H1 (cell line): ENCODE results near the gene GDF2. TPM values are rescaled to one million over a fixed set of nuclear protein-coding genes. Genes with fewer than 3 reads are reported as not detected.

Experiments
- CTCF ChIA-PET: fragments of 300-600 bp; sonication (Branson Sonifier 250); formaldehyde crosslinking; loops from one replicate; lab custom pipeline; 2021; ENCODE audit not compliant: partially characterized antibody; lab: Charles Lee
- POLR2A ChIA-PET: fragments of 300-600 bp; sonication (Branson Sonifier 250); formaldehyde crosslinking; loops from one replicate; lab custom pipeline; 2021; ENCODE audit warnings: inconsistent platforms; ENCODE audit not compliant: partially characterized antibody; lab: Charles Lee
- DNase-seq, 2 experiments: peaks; one replicate each; pipeline versions ENCODE4 v3.0.0 to v3.0.0-alpha.2; 2010 to 2022; ENCODE audit warnings: low spot score in 2 of 2, low read depth in 1 of 2, mixed read lengths in 1 of 2
- FAIRE-seq: peaks from 2 replicates; lab custom pipeline; 2011; peaks lifted over from hg19 to GRCh38; lab: Jason Lieb, UNC
- H2AFZ ChIP-seq: 2 replicates; pipeline ENCODE4 v1.8.1; 2012; ENCODE audit warnings: low read length, inconsistent platforms
- H2AK5ac ChIP-seq: 2 replicates; pipeline ENCODE4 v1.6.1; 2013; ENCODE audit warnings: low read depth, low read length
- H2BK120ac ChIP-seq: replicated peaks from 2 replicates; pipeline ENCODE3; 2013; ENCODE audit warnings: low read depth, low read length, inconsistent platforms
- H2BK12ac ChIP-seq: 2 replicates; pipeline ENCODE4 v1.6.1; 2013; ENCODE audit warnings: low read depth, low read length
- H2BK15ac ChIP-seq: 2 replicates; pipeline ENCODE4 v1.6.1; 2013; ENCODE audit warnings: low read length
- H2BK20ac ChIP-seq: 2 replicates; pipeline ENCODE4 v1.6.1; 2013; ENCODE audit warnings: low read length
- H2BK5ac ChIP-seq: 2 replicates; pipeline ENCODE4 v1.6.1; 2013; ENCODE audit warnings: low read depth, low read length
- H3K14ac ChIP-seq: 2 replicates; pipeline ENCODE4 v1.6.1; 2013; ENCODE audit warnings: inconsistent platforms; ENCODE audit not compliant: insufficient read length
- H3K18ac ChIP-seq: 2 replicates; pipeline ENCODE4 v1.6.1; 2013; ENCODE audit warnings: low read length; ENCODE audit errors: extremely low read depth
- H3K23ac ChIP-seq: 2 replicates; pipeline ENCODE4 v1.6.1; 2013; ENCODE audit warnings: inconsistent platforms; ENCODE audit not compliant: insufficient read length
- H3K23me2 ChIP-seq: 2 replicates; pipeline ENCODE4 v1.6.1; 2013; ENCODE audit warnings: low read depth, low read length
- H3K27ac ChIP-seq: 2 replicates; pipeline ENCODE4 v1.6.1; 2011; ENCODE audit warnings: low read depth, low read length, inconsistent platforms
- H3K27me3 ChIP-seq, 4 experiments: replicated peaks in 1 of 4; 1 replicate in 1 of 4; 2 replicates in 3 of 4; pipeline versions ENCODE4 v1.6.1 to v1.8.1; 2011 to 2013; ENCODE audit warnings: low read length in 3 of 4, mild to moderate bottlenecking in 3 of 4, inconsistent platforms in 2 of 4, mixed read lengths in 2 of 4, moderate library complexity in 1 of 4; ENCODE audit not compliant: control insufficient read depth in 3 of 4, insufficient read depth in 3 of 4; ENCODE audit errors: extremely low read depth in 1 of 4
- H3K36me3 ChIP-seq, 4 experiments: 2 replicates each; pipeline versions ENCODE4 v1.6.1 to v1.8.1; 2011 to 2013; ENCODE audit warnings: mild to moderate bottlenecking in 4 of 4, low read length in 3 of 4, moderate library complexity in 2 of 4, control low read depth in 1 of 4, inconsistent platforms in 1 of 4; ENCODE audit not compliant: insufficient read depth in 4 of 4, control insufficient read depth in 2 of 4
- H3K4ac ChIP-seq: replicated peaks from 2 replicates; pipeline ENCODE3; 2013; ENCODE audit warnings: low read length, low read depth, mixed read lengths, inconsistent platforms; ENCODE audit not compliant: insufficient read length
- H3K4me1 ChIP-seq, 4 experiments: replicated peaks in 1 of 4; 1 replicate in 1 of 4; 2 replicates in 3 of 4; pipeline versions ENCODE4 v1.6.1 to v1.8.1; 2011 to 2013; ENCODE audit warnings: low read length in 3 of 4, inconsistent platforms in 2 of 4, mixed read lengths in 1 of 4; ENCODE audit not compliant: insufficient read depth in 4 of 4, control insufficient read depth in 3 of 4
- H3K4me2 ChIP-seq, 2 experiments: 2 replicates each; pipeline versions ENCODE4 v1.6.1 to v1.8.1; 2011 to 2013; ENCODE audit warnings: low read depth in 2 of 2, low read length in 2 of 2, control low read depth in 1 of 2, inconsistent platforms in 1 of 2, mild to moderate bottlenecking in 1 of 2; ENCODE audit not compliant: insufficient read depth in 1 of 2
- H3K4me3 ChIP-seq, 4 experiments: fragments of 200-600, 300-600 bp in 1 of 4; sonication (generic), shearing (Covaris generic), sonication (Bioruptor Twin) in 1 of 4; 2 replicates each; pipeline versions ENCODE4 v1.5.1 to v1.8.1; 2011 to 2016; ENCODE audit warnings: low read length in 4 of 4, low read depth in 3 of 4, control low read depth in 2 of 4, inconsistent platforms in 2 of 4, mild to moderate bottlenecking in 2 of 4, mixed read lengths in 1 of 4, moderate library complexity in 1 of 4; ENCODE audit not compliant: insufficient read depth in 2 of 4; ENCODE audit errors: extremely low read depth in 1 of 4
- H3K56ac ChIP-seq: replicated peaks from 2 replicates; pipeline ENCODE3; 2013; ENCODE audit warnings: low read depth, mild to moderate bottlenecking, mixed read lengths, low read length, inconsistent platforms; ENCODE audit not compliant: insufficient read length
- H3K79me1 ChIP-seq: 2 replicates; pipeline ENCODE4 v1.6.1; 2013; ENCODE audit warnings: low read depth, low read length, control low read depth
- H3K79me2 ChIP-seq, 2 experiments: 2 replicates each; pipeline versions ENCODE4 v1.6.1 to v1.8.1; 2012 to 2013; ENCODE audit warnings: low read length in 2 of 2, mild to moderate bottlenecking in 2 of 2, inconsistent platforms in 1 of 2; ENCODE audit not compliant: insufficient read depth in 2 of 2, control insufficient read depth in 1 of 2
- H3K9ac ChIP-seq, 4 experiments: replicated peaks in 1 of 4; 1 replicate in 1 of 4; 2 replicates in 3 of 4; pipeline versions ENCODE4 v1.6.1 to v1.8.1; 2011 to 2013; ENCODE audit warnings: low read depth in 3 of 4, low read length in 3 of 4, control low read depth in 2 of 4, mild to moderate bottlenecking in 2 of 4, moderate library complexity in 2 of 4, inconsistent platforms in 1 of 4; ENCODE audit errors: extremely low read depth in 1 of 4
- H3K9me3 ChIP-seq, 2 experiments: 2 replicates each; pipeline versions ENCODE4 v1.6.1 to v1.8.1; 2012 to 2013; ENCODE audit warnings: mild to moderate bottlenecking in 2 of 2, moderate library complexity in 2 of 2, control low read depth in 1 of 2, inconsistent platforms in 1 of 2, low read depth in 1 of 2, low read length in 1 of 2, mixed read lengths in 1 of 2; ENCODE audit not compliant: insufficient read depth in 2 of 2
- H4K20me1 ChIP-seq, 2 experiments: replicated peaks in 1 of 2; 2 replicates each; pipeline versions ENCODE3 to v1.8.1; 2011 to 2013; ENCODE audit warnings: inconsistent platforms in 2 of 2, low read length in 2 of 2, mild to moderate bottlenecking in 1 of 2; ENCODE audit not compliant: insufficient read depth in 2 of 2, control insufficient read depth in 1 of 2
- H4K5ac ChIP-seq: 2 replicates; pipeline ENCODE4 v1.6.1; 2013; ENCODE audit warnings: low read length, low read depth, mixed read lengths, inconsistent platforms; ENCODE audit not compliant: insufficient read length
- H4K8ac ChIP-seq: 2 replicates; pipeline ENCODE4 v1.8.0; 2013; ENCODE audit warnings: mild to moderate bottlenecking, moderate library complexity, low read length, inconsistent platforms; ENCODE audit not compliant: insufficient read depth; ENCODE audit errors: extremely low read depth
- H4K91ac ChIP-seq: replicated peaks from 2 replicates; pipeline ENCODE3; 2013; ENCODE audit warnings: low read length, mixed read lengths, inconsistent platforms; ENCODE audit not compliant: insufficient read length
- EP300 ChIP-seq, 2 experiments: IDR thresholded peaks; 1 replicate in 1 of 2; 2 replicates in 1 of 2; pipeline ENCODE4 v1.6.1; 2011 to 2012; ENCODE audit warnings: low read depth in 2 of 2, low read length in 2 of 2, mild to moderate bottlenecking in 2 of 2, borderline replicate concordance in 1 of 2, inconsistent platforms in 1 of 2, moderate library complexity in 1 of 2
- PHF8 ChIP-seq: fragments of 200-600 bp; sonication (generic); conservative IDR thresholded peaks from 2 replicates; pipeline ENCODE4 v1.7.1; 2012; ENCODE audit warnings: low read depth, mild to moderate bottlenecking, inconsistent platforms, low read length, moderate library complexity
- TAF7 ChIP-seq: optimal IDR thresholded peaks from 2 replicates; pipeline ENCODE3; 2011; ENCODE audit warnings: low read depth, mild to moderate bottlenecking, inconsistent platforms, low read length, moderate library complexity, borderline replicate concordance
- whole genome bisulfite sequencing, 2 experiments: shearing (Covaris generic) in 1 of 2; methylation state at CpG; one replicate each; pipeline versions ENCODE4 v1.1.6 to v1.1.7; 2013 to 2015; ENCODE audit warnings: low lambda C conversion rate in 2 of 2, mixed read lengths in 2 of 2, inconsistent platforms in 1 of 2, low coverage in 1 of 2, missing lambda C conversion rate in 1 of 2; ENCODE audit not compliant: insufficient replicate concordance in 2 of 2, insufficient coverage in 1 of 2, insufficient read length in 1 of 2; ENCODE audit errors: extremely low coverage in 1 of 2, missing lambda C conversion rate in 1 of 2; 5-methylcytosine and 5-hydroxymethylcytosine counted together
- polyA plus RNA-seq, 7 experiments: library from polyadenylated mRNA; depleted of rRNA in 3 of 7; stranded (reverse) in 5 of 7; unstranded in 2 of 7; fragments of >200 nt in 5 of 7; fragments of 200-250 nt in 2 of 7; gene quantifications; 1 replicate in 5 of 7; 2 replicates in 1 of 7; 4 replicates in 1 of 7; pipeline versions ENCODE4 v1.2.1 to v1.2.3, GENCODE V29; 2011 to 2013; ENCODE audit warnings: missing spikeins in 2 of 7, mixed read lengths in 2 of 7
- total RNA-seq: library from RNA; stranded (reverse); fragmentation: NEBNext Ultra II Directional; extraction: Animal tissue kit (Norgen Biotek cat#: 25700); gene quantifications from 2 replicates; pipeline ENCODE4 v1.2.1, GENCODE V29; 2021

Gene GDF2
- total and polyA plus RNA-seq, 2 of the 8 experiments (the other 6 are each of a cell fraction or from before 2014, with no cell fraction given): not detected

DNA sequence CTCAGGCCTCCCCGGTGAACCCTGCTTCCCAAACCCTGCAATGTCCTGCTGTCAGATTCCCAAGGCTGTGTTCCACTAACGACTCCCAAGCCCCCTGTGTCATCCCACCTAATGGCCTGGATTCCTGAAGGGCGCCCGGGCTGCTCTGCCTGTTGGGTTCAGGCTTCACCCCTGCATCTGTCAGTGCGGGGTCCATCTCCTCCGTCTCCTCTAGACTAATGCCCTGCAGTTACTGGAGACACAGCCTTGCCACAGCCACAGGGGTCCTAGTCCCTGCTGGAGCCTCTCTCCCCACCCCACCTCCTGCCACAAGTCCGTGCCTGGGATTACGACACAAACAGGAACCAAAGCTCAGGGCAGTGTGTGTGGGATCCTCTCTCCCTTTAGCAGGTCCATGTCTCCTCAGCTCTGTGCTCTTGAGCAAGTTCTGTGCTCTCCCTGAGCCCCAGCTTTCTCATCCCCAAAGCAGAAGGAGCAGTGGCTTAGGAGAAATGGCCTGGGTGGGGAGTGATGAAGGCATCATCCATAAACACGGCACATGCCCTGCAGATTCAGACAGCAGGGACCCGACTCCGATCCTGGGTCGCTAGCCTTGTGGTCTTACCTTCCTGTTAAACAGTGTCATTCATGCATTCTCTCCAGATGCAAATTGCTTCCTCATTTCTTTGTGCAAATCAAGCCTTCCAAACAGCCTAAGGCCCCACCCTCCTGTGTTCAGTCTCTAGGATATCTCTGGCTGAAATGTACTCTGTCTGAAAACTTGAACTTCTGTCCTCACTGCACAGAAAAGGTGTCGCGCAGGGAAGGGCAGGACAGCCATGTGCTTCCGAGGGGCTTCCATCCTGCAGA lies 17.7 kb downstream of the GDF2 start:
- no peaks in the 10 kb centered on the region for H4K20me1 ChIP-seq
- H3K14ac ChIP-seq: no peak overlapping the region
- CTCF ChIA-PET: interaction anchor here (0.7 to 14.6 kb wide), 23 partner anchors 12 to 347 kb away, joined by 3 to 132 read pairs (median 5); partner anchors contain the start of genes GDF10 and GDF2
- H3K4ac ChIP-seq: no peak overlapping the region
- no peak overlapping the region for H3K18ac ChIP-seq
- POLR2A ChIA-PET: no interaction called here
- H2AFZ ChIP-seq: peak overlapping the region; percentile 89; the same call in 1 of the 2 replicates
- no peak overlapping the region for H4K91ac ChIP-seq
- no peak overlapping the region for H2AK5ac ChIP-seq
- H3K9ac ChIP-seq: no peak overlapping the region
- no peak overlapping the region for H4K5ac ChIP-seq
- FAIRE-seq: no peak
- no peak for DNase-seq
- H3K27ac ChIP-seq: no peak overlapping the region
- no peaks in the 10 kb centered on the region for H3K9me3 ChIP-seq
- no peaks in the 10 kb centered on the region for H3K23me2 ChIP-seq
- H3K27me3 ChIP-seq: no peaks in the 10 kb centered on the region
- H3K79me2 ChIP-seq: no peaks in the 10 kb centered on the region
- no peak overlapping the region for H3K23ac ChIP-seq
- no peak overlapping the region for H3K4me3 ChIP-seq
- no peak overlapping the region for H2BK12ac ChIP-seq
- H3K56ac ChIP-seq: no peak overlapping the region
- H2BK15ac ChIP-seq: no peak overlapping the region
- no peaks in the 10 kb centered on the region for H3K36me3 ChIP-seq
- H3K79me1 ChIP-seq: no peaks in the 10 kb centered on the region
- no peak overlapping the region for H3K4me2 ChIP-seq
- no peak overlapping the region for H2BK120ac ChIP-seq
- peak overlapping the region; percentile 85 for H4K8ac ChIP-seq
- WGBS, 2 experiments: 94% methylated on average over 15 of the region's 15 CpGs; no CpG with 5 or more reads in 1 of the 2 experiments
- no peak overlapping the region for H2BK5ac ChIP-seq
- no peak overlapping the region for H2BK20ac ChIP-seq
- peaks cover 0 to 3% (median under 1%) of the 10 kb centered on the region in 4 experiments; a peak in 3 of 7 replicates for H3K4me1 ChIP-seq
- TF ChIP-seq EP300 (IDR thresholded peaks at IDR 0.05; ENCODE audit: borderline replicate concordance in 1 of 2, low read depth in 2 of 2, low read length in 2 of 2) (no peak), TAF7 (no peak), PHF8 (no peak)
